Duodenal mucosa (tissue), 2 donors: ENCODE results near the gene TEKT1.
"Not testable (repeated sequence)": the region's sequence is repeated elsewhere in the genome, so short reads cannot be mapped to it uniquely, and the experiment has no call there.

Experiments
- H3K27ac ChIP-seq: one replicate; pipeline ENCODE4 v1.7.0; 2013; ENCODE audit warnings: low read depth, low read length
- H3K27me3 ChIP-seq, 2 donors: one replicate each; pipeline ENCODE4 v1.7.0; 2013; ENCODE audit warnings: low read length in 2 of 2, control low read depth in 1 of 2; ENCODE audit not compliant: insufficient read depth in 2 of 2, control insufficient read depth in 1 of 2
- H3K36me3 ChIP-seq, 2 donors: one replicate each; pipeline ENCODE4 v1.7.0; 2013; ENCODE audit warnings: low read length in 2 of 2, control low read depth in 1 of 2; ENCODE audit not compliant: insufficient read depth in 2 of 2, control insufficient read depth in 1 of 2
- H3K4me1 ChIP-seq, 2 donors: one replicate each; pipeline ENCODE4 v1.7.0; 2013; ENCODE audit warnings: low read length in 2 of 2, control low read depth in 1 of 2; ENCODE audit not compliant: insufficient read depth in 2 of 2, control insufficient read depth in 1 of 2
- H3K4me3 ChIP-seq, 2 donors: one replicate each; pipeline ENCODE4 v1.7.0; 2013; ENCODE audit warnings: low read length in 2 of 2, low read depth in 1 of 2
- H3K9ac ChIP-seq, 2 donors: one replicate each; pipeline ENCODE4 v1.7.0; 2013; ENCODE audit warnings: low read length in 2 of 2, low read depth in 1 of 2
- H3K9me3 ChIP-seq, 2 donors: one replicate each; pipeline ENCODE4 v1.7.0; 2013; ENCODE audit warnings: low read length in 2 of 2, control low read depth in 1 of 2; ENCODE audit not compliant: control insufficient read depth in 1 of 2

The TEKT1 gene

DNA sequence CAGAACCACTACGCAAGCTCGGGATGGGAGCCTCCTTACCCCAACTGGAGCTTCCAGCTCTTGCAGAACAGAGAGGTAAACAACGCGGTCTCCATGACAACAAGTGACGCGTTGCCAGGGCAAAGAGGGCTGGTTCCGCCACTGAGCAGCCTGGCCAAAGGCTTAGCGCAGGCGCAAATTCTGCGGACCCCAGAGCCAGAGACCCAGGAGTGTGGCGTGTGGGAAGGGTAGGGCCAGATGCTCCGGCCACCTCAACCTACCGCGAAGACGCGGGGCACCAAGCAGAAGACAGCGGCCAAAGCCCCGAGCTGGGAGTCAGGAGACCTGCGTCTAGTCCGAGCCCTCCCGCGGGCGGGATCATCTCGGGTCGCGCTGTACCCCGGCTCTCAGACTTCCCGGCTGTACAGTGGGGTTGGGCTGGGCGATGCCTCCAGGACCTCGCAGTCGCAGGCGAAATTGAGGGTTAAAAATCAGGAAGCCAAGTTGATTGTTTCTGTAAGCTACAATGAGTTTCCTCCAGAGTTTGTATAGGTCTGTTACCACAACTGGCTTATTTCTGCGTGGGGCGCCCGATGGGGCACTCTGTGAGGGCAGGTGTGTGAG is at the start of gene TEKT1:
TSS of gene TEKT1 (minus strand) at position 69 of the 603 bp plus-strand sequence. CDS start 1,353 bp downstream, outside the sequence.
- Histone ChIP-seq H3K27ac (no peak within 1 kb of the TSS), H3K36me3 (no peaks in the 10 kb centered on the region), H3K9me3 (no peaks in the 10 kb centered on the region), H3K4me1 (peaks cover 3 to 6% of the 10 kb centered on the region in 2 donors), H3K9ac (no peak within 1 kb of the TSS), H3K4me3 (peak within 1 kb of the TSS; percentile 48), H3K27me3 (peaks cover 22 to 25% of the 10 kb centered on the region in 2 donors)

DNA sequence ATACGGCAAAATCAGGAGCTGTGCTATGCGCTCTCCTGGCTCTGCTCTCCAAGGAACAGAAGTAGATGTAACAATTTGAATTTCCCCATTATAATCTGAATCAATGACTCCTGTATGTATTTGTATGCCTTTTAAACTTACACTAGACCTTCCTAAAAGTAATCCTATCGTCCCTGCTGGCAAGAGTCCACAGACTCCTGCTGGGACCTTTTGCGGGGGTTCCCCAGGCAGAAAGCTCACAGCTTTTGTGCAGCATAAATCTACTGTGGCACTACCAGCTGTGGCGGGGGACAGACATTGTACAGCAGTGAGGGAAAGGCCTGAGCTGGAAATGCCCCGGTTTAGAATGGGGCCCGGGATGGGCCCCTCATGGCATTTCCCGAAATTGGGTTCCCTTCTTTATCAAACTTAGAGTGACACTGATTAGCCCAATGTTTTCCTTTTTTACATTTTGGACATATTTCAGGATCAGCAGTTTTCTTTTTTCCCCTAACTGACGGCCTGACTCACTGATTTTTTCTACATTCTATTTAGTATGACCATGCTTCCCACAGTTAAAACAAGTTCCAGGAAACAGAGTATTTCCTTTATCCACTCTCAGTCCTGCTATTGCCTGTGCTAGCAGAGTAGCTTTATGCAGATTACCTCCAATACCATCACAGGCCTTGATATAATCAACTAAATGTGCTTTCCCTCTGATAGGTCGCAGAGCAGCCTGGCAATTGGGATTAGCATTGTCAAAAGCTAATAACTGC is 47.9 kb upstream of the TEKT1 start:
- not testable (repeated sequence) for H3K27me3 ChIP-seq, H3K36me3 ChIP-seq, H3K9me3 ChIP-seq, H3K4me3 ChIP-seq, H3K4me1 ChIP-seq, H3K9ac ChIP-seq, H3K27ac ChIP-seq

DNA sequence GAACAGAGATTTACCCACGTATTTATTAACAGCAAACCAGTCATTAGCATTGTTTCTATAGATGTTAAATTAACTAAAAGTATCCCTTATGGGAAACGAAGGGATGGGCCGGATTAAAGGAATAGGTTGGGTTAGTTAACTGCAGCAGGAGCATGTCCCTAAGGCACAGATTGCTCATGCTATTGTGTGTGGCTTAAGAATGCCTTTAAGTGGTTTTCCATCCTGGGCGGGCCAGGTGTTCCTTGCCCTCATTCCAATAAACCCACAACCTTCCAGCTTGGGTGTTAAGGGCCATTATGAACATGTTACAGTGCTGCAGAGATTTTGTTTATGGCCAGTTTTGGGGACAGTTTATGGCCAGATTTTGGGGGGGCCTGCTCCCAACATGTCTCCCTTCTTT is 43.7 kb upstream of the TEKT1 start:
- not testable (repeated sequence) for H3K27ac ChIP-seq, H3K9ac ChIP-seq, H3K4me3 ChIP-seq, H3K9me3 ChIP-seq, H3K36me3 ChIP-seq, H3K27me3 ChIP-seq, H3K4me1 ChIP-seq

DNA sequence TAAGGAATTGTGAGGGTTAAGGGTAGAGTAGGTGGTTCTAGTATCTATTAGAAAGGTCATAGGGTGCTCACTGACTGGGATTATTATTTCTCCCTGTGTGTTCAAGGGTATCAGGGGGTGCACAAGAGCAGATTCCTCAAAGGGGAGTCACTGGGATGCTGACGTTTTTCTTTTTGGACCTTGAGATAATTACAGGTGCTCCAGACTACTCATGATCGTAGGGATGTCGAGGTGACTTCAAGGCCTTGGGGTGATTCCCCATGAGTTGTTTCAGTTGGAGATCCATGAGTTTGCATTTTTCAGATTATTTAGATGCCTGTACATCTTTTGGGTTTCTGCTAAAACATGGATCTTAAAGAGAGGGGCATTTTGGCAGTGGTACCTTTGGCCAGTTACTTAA is 41.4 kb upstream of the TEKT1 start:
- no peak overlapping the region for H3K9ac ChIP-seq
- no peak overlapping the region for H3K27ac ChIP-seq
- no peaks in the 10 kb centered on the region for H3K36me3 ChIP-seq
- no peaks in the 10 kb centered on the region for H3K4me1 ChIP-seq
- no peaks in the 10 kb centered on the region for H3K9me3 ChIP-seq
- no peak overlapping the region for H3K4me3 ChIP-seq
- no peaks in the 10 kb centered on the region for H3K27me3 ChIP-seq

DNA sequence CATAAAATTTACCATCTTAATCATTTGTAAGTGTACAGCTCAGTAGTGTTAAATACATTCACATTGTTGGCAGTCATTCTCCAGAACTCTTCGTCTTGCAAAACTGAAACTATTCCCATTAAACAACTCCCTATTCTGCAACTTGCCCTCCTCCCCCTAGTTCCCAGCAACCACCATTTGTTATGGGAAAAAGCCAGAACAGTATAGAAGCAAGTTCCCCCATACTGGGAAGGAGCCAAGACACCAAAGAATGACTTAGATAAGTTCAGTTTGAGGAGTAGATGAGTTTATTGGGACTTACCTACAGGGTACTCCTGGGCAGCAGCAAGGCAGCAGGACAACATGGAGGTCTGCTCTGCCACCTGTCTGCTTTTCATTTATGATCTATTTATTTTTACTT is 39.3 kb upstream of the TEKT1 start:
- Histone ChIP-seq H3K36me3 (no peaks in the 10 kb centered on the region), H3K27ac (no peak overlapping the region), H3K4me3 (no peak overlapping the region), H3K27me3 (no peaks in the 10 kb centered on the region), H3K9ac (no peak overlapping the region), H3K4me1 (no peaks in the 10 kb centered on the region), H3K9me3 (no peaks in the 10 kb centered on the region)

DNA sequence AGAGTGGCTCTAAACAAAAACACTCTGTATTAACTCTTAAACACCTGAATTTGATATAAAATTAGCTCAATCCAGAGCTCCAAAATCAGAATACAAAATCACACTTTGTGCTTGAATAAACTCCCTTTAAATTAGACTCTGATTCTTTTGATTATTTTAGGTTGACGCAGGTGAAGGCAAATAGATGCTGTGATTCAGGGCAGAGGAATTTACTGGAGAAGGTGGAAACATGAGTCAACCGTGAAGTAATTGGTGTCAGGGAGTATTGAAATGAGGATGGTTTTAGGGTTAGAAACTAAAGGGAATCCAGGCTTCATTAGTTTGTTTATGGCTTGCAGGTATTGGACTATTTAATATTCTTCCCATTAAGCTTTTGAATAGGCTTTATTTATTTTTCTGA is 37.1 kb upstream of the TEKT1 start:
- Histone ChIP-seq H3K27me3 (peaks cover 0 to 3% of the 10 kb centered on the region in 2 donors), H3K4me1 (no peaks in the 10 kb centered on the region), H3K4me3 (no peak overlapping the region), H3K9me3 (no peaks in the 10 kb centered on the region), H3K36me3 (no peaks in the 10 kb centered on the region), H3K27ac (no peak overlapping the region), H3K9ac (no peak overlapping the region)

DNA sequence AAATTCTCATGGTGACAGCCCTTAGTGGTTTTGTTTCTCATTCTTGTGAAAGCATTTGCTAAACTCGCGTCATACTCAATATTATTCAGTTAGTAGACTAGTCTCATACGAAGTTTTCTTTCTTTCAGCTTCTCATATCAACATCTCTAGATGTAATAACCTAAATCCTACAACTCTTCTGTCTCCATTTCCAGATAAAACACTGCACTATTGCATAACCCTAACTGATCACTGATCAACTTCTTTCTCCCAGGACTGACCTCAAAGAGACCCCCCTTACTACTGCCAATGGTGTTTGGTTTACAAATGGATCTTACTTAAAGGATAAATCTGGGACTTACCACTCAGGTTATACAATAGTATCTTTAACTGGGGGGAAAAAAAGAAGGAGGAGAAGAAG is 36.3 kb upstream of the TEKT1 start:
- H3K27ac ChIP-seq = no peak overlapping the region
- peaks cover 0 to 5% of the 10 kb centered on the region in 2 donors for H3K27me3 ChIP-seq
- H3K9ac ChIP-seq = no peak overlapping the region
- H3K36me3 ChIP-seq = no peaks in the 10 kb centered on the region
- no peak overlapping the region for H3K4me3 ChIP-seq
- no peaks in the 10 kb centered on the region for H3K4me1 ChIP-seq
- H3K9me3 ChIP-seq = no peaks in the 10 kb centered on the region

DNA sequence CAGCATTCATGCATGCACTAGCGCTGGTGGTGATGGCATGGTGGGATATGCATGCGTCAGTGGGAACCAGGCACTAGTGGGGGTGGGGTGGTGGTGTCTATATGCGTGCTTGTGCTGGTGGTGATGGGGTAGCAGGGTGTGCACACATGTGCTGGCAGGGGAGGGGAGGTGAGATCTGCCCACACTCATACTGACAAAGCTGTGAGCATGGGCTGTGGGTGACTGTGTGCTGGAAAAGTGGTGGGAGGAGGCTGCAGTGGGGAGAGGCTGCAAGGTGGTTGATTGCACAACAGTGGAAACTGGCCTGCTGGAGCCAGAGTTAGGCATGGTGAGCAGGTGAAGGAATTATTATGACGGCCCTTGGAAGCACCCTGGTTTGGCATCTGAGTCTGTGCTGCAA is 31.3 kb upstream of the TEKT1 start:
- peaks cover 0 to 10% of the 10 kb centered on the region in 2 donors for H3K27me3 ChIP-seq

DNA sequence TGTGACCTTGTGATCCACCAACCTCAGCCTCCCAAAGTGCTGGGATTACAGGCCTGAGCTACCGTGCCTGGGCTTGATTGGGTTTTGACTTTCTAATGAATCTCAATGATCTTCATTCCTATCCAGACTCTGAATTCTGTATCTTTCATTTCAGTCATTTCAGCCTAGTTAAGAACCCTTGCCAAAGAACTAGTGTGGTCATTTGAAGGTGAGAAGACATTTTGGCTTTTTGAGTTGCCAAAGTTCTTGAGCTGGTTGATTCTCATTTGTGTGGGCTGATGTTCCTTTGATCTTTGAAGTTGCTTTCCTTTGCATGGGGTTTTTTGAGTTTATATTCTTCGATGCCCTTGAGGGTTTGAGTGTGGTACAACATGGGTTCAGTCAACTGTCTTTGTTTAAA is 30.6 kb upstream of the TEKT1 start:
- Histone ChIP-seq H3K27ac (no peak overlapping the region), H3K9me3 (no peaks in the 10 kb centered on the region), H3K4me1 (no peaks in the 10 kb centered on the region), H3K27me3 (peaks cover 0 to 10% of the 10 kb centered on the region in 2 donors), H3K4me3 (no peak overlapping the region), H3K9ac (no peak overlapping the region), H3K36me3 (no peaks in the 10 kb centered on the region)

More for the DNA sequence above, 31.3 kb upstream of the TEKT1 start:
- Histone ChIP-seq H3K27ac (no peak overlapping the region), H3K9me3 (no peaks in the 10 kb centered on the region), H3K4me1 (no peaks in the 10 kb centered on the region), H3K4me3 (no peak overlapping the region), H3K36me3 (no peaks in the 10 kb centered on the region), H3K9ac (no peak overlapping the region)

DNA sequence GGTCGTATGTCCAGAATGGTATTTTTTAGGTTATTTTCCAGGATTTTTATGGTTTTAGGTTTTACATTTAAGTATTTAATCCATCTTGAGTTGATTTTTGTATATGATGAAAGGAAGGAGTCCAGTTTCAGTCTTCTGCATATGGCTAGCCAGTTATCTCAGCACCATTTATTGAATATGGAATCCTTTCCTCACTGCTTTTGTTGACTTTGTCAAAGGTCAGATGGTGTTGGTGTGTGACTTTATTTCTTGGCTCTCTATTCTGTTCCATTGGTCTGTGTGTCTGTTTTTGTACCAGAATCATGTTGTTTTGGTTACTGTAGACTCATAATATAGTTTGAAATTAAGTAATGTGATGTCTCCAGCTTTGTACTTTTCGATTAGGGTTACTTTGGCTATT is 26.4 kb upstream of the TEKT1 start:
- no peak overlapping the region for H3K27ac ChIP-seq
- no peaks in the 10 kb centered on the region for H3K36me3 ChIP-seq
- H3K9ac ChIP-seq = no peak overlapping the region
- no peaks in the 10 kb centered on the region for H3K4me1 ChIP-seq
- H3K9me3 ChIP-seq = no peaks in the 10 kb centered on the region
- H3K4me3 ChIP-seq = no peak overlapping the region
- peaks cover 3 to 6% of the 10 kb centered on the region in 2 donors for H3K27me3 ChIP-seq
